ENCODE measurements around the gene CDH20. TPM values are rescaled to one million over a fixed set of nuclear protein-coding genes. Genes with fewer than 3 reads are reported as not detected.

CDH20 gene
- total RNA-seq, 2 donors from 2014 or later = not detected

DNA sequence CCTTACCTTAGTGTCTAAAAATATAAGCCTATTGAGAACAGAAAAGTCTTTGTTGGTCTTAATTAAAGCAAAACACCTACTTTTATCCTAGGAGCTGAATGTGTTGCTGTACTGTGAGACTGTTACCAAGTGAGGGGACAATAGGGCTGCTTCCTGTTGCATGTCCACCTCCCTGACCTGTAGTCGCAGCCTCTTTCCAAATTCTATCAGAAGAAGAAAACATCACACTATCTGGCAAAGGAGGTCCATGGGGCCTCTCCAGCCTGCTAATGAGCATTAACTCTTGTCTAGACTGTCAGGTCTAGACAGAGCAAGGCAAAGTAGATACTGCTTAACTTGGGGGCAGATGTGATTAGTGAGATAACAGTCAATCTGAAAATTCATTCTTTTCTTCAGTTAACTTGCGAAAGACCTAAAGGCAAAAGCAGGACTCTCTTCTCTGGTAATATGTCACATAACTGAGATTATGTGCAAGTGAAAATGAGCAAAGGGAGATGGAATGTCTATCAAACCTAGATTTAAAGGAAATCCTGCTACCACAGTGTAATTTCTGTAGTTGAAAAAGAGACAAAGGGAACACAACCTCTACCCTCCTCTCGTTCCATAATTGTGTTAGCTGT is 66.9 kb downstream of the CDH20 start:
- intact Hi-C loops (cut with DNase I) = no loop called here
- no peak for DNase-seq
- Histone ChIP-seq H3K9me3 (no peaks in the 10 kb centered on the region), H3K4me3 (no peak overlapping the region), H3K4me1 (no peaks in the 10 kb centered on the region), H3K27ac (no peak overlapping the region), H3K36me3 (no peaks in the 10 kb centered on the region), H3K27me3 (no peaks in the 10 kb centered on the region), H3K9ac (ENCODE audit: low read depth in 2 of 2, low read length in 2 of 2) (no peak overlapping the region)
- TF ChIP-seq, protein P1, sequence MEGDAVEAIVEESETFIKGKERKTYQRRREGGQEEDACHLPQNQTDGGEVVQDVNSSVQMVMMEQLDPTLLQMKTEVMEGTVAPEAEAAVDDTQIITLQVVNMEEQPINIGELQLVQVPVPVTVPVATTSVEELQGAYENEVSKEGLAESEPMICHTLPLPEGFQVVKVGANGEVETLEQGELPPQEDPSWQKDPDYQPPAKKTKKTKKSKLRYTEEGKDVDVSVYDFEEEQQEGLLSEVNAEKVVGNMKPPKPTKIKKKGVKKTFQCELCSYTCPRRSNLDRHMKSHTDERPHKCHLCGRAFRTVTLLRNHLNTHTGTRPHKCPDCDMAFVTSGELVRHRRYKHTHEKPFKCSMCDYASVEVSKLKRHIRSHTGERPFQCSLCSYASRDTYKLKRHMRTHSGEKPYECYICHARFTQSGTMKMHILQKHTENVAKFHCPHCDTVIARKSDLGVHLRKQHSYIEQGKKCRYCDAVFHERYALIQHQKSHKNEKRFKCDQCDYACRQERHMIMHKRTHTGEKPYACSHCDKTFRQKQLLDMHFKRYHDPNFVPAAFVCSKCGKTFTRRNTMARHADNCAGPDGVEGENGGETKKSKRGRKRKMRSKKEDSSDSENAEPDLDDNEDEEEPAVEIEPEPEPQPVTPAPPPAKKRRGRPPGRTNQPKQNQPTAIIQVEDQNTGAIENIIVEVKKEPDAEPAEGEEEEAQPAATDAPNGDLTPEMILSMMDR (IDR thresholded peaks at IDR 0.05) = no peak

- H3K27ac ChIP-seq = no peak overlapping the region
- TF ChIP-seq, protein P1 (IDR thresholded peaks at IDR 0.05) = no peak
- no peaks in the 10 kb centered on the region for H3K4me1 ChIP-seq
- no peaks in the 10 kb centered on the region for H3K27me3 ChIP-seq
- H3K9ac ChIP-seq (ENCODE audit: low read depth in 2 of 2, low read length in 2 of 2) = no peak overlapping the region
- no peak overlapping the region for H3K4me3 ChIP-seq
- DNase-seq = no peak
- H3K36me3 ChIP-seq = no peaks in the 10 kb centered on the region
- intact Hi-C loops (cut with DNase I) = no loop called here
- no peaks in the 10 kb centered on the region for H3K9me3 ChIP-seq
Observed at GRCh38 chr18:61400716-61401115, 67.5 kb downstream of the CDH20 start.

GRCh38 chr18:61402726-61403125 is 69.5 kb downstream of the CDH20 start:
- intact Hi-C loops (cut with DNase I) = no loop called here
- H3K4me3 ChIP-seq = no peak overlapping the region

GRCh38 chr18:61413396-61413795 is 80.2 kb downstream of the CDH20 start:
- intact Hi-C loops (cut with DNase I) = no loop called here
- TF ChIP-seq, protein P1 (IDR thresholded peaks at IDR 0.05) = no peak
- no peak overlapping the region for H3K4me3 ChIP-seq
- no peak for DNase-seq
- no peaks in the 10 kb centered on the region for H3K36me3 ChIP-seq
- no peaks in the 10 kb centered on the region for H3K4me1 ChIP-seq
- H3K27ac ChIP-seq = no peak overlapping the region
- H3K27me3 ChIP-seq = no peaks in the 10 kb centered on the region
- H3K9me3 ChIP-seq = no peaks in the 10 kb centered on the region
- no peak overlapping the region for H3K9ac ChIP-seq (ENCODE audit: low read depth in 2 of 2, low read length in 2 of 2)

More at GRCh38 chr18:61402726-61403125, 69.5 kb downstream of the CDH20 start:
- TF ChIP-seq, protein P1 (IDR thresholded peaks at IDR 0.05) = no peak
- no peak for DNase-seq
- H3K27ac ChIP-seq = no peak overlapping the region
- H3K36me3 ChIP-seq = no peaks in the 10 kb centered on the region
- H3K9ac ChIP-seq (ENCODE audit: low read depth in 2 of 2, low read length in 2 of 2) = no peak overlapping the region
- no peaks in the 10 kb centered on the region for H3K4me1 ChIP-seq
- H3K27me3 ChIP-seq = no peaks in the 10 kb centered on the region
- H3K9me3 ChIP-seq = no peaks in the 10 kb centered on the region

- intact Hi-C loops (cut with DNase I) = no loop called here
- H3K4me1 ChIP-seq = no peaks in the 10 kb centered on the region
- H3K27ac ChIP-seq = no peak overlapping the region
- H3K4me3 ChIP-seq = no peak overlapping the region
- TF ChIP-seq, protein P1 (IDR thresholded peaks at IDR 0.05) = no peak
- no peak overlapping the region for H3K9ac ChIP-seq (ENCODE audit: low read depth in 2 of 2, low read length in 2 of 2)
- DNase-seq = no peak
- no peaks in the 10 kb centered on the region for H3K9me3 ChIP-seq
- H3K36me3 ChIP-seq = no peaks in the 10 kb centered on the region
- no peaks in the 10 kb centered on the region for H3K27me3 ChIP-seq
Observed at GRCh38 chr18:61414086-61414485, 80.9 kb downstream of the CDH20 start.

All from colonic mucosa (tissue), 4 donors.